Dermis microvascular lymphatic vessel endothelial cell (primary cell): ENCODE results near the gene MARK3. TPM values are rescaled to one million over a fixed set of nuclear protein-coding genes. Genes with fewer than 3 reads are reported as not detected.
A peak's percentile ranks its signal among the peaks of the same experiment; 100 is the strongest.
"Not testable (repeated sequence)": the region's sequence is repeated elsewhere in the genome, so short reads cannot be mapped to it uniquely, and the experiment has no call there.

Source experiments
- DNase-seq, 2 donors: peaks; one replicate each; pipeline versions ENCODE4 v3.0.0 to v3.0.0-alpha.2; 2010; ENCODE audit warnings: low read depth in 2 of 2
- total RNA-seq: library from RNA; depleted of rRNA; stranded (reverse); fragments of >200 nt; gene quantifications from 2 replicates; pipeline ENCODE4 v1.2.1, GENCODE V29; 2014

MARK3 gene
- total RNA-seq, 1 donor from 2014 or later: 40.4 TPM

DNA sequence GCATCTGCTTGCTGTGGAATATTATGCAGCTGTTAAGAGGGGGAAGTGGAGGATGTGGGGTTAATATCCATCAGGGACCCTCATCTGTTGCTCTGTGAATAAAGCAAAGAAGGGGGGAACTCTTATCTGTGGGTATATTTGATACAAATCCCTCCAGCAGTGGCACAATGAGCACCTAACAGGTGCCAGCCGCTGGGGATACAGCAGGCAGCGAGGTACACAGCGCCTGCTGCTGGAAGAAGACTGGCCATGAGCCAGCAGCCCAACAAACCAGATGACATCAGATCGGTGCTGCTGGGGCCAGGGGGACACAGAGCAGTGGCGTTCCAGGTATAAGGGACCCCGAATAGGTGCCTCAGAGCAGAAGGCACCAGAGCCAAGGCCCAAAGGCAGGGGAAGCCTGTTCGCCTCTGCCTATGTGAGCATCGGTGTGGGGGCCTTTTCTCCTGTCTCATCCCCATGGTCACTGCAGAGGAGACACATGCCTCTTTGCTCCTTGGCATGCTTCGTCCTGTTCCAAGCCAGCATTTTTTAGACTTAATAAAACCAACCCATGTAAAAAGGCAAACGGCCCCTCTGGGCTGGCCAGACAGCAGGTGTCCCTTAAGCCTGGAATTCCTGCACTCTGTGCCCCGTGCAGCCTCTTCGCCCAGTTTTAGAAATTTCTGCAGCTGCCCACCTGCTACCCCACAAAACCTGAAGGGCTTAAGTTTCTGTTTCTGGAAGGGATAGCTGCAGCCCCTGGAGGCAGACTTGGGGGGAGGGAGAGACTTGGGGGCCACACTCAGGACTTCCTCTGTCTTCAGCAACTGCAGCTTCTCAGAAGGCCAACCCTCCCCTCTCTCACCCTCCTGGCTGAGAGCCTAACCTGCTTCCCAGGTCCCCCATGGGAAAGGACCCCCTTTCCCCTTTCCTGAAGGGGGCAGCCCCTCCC, 139.1 kb downstream of the MARK3 start:
- DNase-seq: no peak

DNA sequence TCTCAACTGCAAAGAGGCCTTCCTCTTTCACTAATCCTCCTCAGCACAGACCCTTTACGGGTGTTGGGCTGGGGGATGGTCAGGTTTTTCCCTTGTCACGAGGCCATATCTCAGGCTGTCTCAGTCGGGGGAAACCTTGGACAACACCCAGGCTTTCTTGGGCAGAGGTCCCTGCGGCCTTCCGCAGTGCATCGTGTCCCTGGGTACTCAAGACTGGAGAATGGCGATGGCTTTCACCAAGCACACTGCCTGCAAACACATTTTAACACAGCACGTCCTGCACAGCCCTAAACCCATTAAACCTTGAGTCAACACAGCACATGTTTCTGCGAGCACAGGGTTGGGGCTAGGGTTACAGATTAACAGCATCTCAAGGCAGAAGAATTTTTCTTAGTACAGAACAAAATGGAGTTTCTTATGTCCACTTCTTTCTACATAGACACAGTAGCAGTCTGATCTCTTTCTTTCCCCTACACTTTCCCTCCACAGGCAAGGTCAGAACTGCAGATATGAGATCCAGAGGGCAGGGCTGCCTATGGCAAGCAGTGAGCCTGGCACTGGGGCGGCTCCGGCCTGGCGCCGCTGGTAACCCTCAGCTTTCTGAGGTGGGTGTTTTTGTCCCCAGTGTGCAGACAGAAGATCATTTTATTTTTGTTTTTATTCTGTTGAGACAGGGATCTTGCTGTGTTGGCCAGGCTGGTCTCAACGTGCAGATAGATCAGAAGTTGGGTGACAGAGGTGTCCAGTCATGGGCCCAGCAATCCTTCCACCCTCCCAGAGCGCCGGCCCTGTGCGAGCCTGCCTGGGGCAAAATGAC, 140.4 kb downstream of the MARK3 start:
- not testable (repeated sequence) for DNase-seq

DNA sequence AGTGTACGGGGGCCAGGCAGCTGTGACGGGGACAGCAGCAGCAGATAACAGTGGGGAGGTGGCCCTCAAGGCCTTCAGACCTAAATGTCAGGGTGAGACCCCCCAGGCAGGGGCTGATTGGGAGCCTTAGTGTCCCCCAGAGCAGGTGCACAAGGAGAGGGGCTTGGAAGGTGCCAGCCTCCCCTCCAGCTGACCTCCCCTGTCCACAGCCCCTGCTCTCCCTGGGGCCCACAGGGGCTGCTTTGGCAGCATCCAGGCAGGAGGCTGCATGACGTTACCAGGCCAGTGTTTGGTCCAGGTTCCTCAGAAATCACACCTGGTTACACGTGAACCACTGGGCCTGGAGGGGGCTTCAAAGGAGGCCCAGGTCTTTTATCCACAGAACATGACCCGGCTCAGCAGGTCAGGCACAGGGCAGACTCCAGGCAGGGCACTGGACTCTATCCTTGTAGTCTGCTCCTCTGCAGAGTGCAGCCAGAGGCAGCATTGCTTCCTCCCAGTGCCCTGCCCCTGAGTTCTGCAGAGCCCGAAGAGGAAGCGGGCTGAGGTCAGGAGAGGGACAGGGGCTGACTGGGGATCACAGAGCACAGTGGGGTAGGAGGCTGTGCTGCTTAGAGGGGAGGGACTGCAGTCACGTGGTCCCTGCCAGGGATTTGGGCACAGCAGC, 141.2 kb downstream of the MARK3 start:
- no peak for DNase-seq

DNA sequence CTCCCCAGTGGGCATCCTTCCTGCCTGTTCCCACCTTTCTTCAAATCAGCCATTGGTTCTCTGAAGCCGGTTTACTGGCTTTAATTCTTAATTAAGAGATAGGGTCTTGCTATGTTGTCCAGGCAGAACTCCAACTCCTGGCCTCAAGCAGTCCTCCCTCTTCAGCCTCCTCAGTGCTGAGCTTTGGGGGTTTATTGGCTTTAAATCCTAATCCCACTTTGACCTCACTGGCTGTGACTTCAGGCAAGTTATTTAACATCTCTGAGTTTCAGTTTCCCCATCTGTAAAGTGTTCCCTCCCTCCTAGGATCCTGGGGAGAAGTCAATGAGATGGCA, 141.7 kb downstream of the MARK3 start:
- DNase-seq: no peak

DNA sequence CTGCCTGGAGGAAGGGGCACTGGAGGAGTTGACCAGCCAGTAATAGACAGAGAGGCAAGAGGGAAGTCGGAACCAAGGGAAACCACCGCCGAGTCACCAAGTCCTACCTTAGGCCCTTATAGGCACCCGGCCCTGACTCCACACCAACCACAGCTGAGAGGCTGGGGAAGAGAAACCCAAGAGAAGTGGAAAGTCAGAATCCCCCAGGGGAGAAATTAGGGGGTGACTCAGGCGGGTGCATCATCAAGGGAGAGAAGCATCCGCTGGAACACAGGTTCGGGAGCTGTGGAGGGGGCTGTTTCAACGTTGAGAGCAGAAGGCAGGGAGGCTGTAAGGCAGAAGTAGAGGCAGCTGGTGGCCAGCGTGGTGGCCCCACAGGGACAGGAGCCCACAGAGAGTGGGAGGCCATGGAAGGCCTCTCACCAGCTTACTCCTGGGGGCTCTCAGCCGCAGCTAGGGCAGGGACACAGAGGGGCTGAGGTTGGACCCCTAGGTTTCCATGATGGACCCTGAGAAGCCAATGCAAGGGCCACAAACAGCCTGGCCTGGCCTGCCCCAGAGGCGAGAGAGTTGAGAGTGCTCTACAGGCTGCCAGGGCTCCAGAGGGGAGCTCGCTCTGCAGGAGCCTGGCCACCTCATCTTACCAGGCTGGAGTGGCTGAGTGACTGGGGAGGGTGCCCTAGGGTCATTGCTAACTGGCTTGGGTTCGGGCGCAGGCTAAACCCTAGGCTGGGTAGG, 142.4 kb downstream of the MARK3 start:
- DNase-seq: no peak

DNA sequence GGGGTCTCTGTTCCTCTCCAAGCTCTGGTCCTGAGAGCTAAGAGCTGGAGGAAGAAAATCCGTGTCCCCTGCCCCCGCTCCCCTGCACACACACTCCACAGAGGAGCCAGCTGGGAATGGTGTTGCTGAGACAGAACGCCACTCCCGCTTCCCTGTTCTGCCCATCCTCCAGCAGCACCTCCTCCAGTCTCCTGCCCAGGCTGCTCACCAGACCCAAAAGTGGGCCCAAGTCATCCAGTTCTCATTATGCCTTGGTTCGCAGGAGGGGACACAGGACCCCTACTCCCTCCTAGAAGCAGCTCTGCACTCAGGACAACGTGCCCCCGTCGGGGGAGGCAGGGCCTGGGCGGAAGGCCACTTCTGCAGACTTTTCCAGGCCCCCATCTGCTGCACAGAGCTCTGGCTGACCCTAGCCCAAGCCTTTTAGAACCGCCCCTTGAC, 143.0 kb downstream of the MARK3 start:
- no peak for DNase-seq

DNA sequence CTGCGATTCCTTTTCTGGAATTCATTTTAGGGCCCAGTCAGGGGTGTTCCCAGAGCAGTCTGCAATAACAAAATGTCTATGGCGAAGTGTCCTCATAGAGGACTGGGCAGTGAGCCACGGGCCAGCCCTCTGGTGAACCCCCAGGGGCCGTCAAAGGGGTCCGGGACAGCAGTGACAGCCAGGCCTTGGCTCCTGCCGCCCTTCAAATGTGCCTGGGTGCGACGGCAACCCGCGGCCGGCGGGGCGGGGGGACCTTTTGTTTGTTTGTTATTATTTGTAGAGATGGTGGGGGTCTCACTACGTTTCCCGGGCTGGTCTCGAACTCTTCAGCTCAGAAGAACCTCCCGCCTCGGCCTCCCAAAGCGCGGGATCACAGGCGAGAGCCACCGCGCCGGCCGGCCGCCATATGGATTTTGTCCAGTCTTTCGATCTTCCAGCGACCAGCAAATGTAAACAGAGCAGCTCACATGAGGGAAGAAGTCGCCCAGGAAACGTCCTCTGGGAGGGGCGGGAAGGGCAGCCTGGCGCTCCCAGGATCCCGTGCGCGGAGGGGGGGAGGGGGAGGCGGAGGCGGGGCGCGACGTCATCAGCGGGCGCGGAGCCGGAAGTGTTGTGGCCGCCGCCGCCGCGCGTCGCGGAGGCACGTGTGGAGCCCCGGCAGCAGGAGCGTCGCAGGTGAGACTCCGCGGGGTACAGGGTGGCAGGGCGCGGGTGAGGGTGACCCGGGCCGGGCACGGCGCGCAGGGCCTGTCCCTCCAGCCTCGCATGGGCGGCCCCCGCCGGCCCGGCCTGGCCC, 143.6 kb downstream of the MARK3 start, which contains the start of gene TRMT61A:
TRMT61A (plus strand) TSS at position 610 of the 796 bp plus-strand sequence. CDS start 783 bp downstream, outside the sequence.
- DNase-seq: peak; percentile 22 to 67

DNA sequence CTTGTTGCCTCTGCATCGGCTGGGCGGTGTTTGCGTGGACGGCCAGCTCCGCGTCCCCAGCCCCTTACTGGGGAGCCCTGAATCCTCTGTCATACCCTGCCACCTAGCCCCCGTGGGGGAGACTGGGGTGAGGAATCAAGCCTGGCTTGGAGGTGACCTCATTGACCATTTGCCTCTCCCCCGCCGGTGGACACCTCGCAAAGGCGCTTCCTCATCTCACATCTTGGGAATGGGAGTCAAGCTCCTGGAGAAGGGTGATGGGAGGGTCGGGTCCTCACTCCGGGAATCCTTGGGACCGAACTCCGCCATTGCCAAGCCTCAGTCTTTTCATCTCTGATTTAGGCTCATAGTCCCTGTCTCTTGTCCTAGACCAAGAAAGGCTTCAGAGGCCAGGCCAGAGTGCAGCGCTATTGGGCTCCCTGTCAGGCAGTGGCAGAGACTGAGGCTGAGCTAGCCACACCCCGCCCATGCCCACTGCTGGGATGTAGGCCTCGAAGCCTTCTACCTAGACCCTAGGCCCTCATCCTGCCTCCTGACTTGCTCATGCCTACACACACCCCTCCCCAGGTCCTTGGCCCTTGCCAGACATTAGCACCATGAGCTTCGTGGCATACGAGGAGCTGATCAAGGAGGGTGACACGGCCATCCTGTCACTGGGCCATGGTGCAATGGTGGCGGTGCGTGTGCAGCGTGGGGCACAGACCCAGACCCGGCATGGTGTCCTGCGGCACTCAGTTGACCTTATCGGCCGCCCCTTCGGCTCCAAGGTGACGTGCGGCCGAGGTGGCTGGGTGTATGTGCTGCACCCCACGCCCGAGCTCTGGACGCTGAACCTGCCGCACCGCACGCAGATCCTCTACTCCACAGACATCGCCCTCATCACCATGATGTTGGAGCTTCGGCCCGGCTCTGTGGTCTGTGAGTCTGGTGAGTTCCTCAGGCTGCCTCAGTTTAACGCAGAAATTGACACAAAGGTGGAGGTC, 144.5 kb downstream of the MARK3 start:
- DNase-seq: no peak

DNA sequence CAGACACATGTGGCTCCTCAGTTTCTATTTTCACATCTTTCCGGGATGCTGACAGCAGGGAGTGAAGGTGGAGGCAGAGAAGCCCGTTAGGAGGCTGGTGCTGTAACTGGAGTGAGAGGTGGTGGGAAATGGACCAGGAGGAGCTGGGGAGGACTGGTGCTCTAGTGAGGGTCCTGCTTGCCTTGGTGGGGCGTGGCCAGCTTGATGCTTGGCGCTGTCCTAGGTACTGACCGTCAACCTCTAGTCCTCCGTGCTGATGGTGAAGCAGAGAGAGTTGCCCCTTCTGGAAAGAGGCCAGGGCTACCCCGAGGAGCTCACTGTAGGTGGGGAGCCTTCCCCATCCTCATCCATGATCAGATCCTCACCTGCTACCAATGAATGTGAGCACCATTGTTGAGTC, 145.2 kb downstream of the MARK3 start:
- DNase-seq: peak in 1 of 2 donors; percentile 47

DNA sequence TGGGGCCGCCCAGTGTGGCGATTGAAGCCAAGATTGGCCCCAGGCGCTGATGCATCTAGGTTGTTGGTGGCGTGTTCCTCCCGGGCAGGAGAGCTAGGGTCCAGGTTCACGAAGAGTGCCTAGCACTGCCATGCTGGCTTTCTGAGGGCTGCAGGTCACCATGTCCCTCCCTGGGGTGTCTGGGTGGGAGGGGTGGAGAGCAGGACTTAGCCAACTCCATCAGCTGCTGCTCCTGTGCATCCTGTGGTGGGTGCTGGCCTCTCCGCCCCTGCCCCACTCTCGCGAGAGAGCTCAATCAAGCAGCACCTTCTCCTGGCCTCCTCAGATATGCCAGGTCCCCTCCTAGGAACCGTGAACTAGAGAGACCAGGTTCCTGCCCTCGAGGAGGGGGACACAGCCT, 145.6 kb downstream of the MARK3 start:
- no peak for DNase-seq

DNA sequence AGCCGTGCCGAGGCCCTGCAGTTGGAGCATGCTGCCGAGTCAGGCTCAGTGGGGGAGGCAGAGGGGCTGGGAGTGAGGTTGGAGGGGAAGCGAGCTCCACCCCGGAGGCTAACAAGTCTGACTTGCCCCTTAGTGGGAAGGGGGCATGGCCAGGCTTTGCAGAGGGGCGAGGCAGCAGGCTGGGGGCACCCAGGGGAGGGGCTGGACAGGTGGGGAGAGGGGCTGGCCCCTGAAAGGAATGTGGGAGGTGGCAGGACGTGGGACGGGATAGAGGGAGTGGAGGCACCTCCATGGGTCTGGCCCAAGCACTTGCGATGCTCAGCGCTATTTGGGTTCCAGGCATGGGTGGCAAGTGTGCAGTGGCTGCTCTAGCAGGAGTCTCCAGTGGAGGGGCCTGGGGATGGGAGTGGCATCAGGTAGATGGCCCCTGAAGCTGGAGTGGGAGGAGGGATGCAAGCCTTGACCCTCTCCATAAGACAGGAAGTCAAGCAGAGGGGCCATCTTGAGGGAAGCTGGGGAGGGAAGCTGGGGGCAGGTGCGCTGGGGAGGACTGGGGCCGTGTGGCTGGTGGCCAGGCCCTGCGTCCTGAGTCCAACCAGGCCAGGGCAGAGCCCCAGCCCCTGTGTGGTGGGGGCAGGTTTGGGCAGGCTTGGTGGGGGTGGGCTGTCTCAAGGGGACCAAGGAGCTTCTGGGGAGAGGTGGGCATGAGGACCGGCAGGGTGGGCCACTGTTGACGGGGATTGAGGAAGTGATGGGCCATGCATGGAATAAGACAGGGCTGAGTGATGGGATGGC, 146.4 kb downstream of the MARK3 start:
- no peak for DNase-seq

DNA sequence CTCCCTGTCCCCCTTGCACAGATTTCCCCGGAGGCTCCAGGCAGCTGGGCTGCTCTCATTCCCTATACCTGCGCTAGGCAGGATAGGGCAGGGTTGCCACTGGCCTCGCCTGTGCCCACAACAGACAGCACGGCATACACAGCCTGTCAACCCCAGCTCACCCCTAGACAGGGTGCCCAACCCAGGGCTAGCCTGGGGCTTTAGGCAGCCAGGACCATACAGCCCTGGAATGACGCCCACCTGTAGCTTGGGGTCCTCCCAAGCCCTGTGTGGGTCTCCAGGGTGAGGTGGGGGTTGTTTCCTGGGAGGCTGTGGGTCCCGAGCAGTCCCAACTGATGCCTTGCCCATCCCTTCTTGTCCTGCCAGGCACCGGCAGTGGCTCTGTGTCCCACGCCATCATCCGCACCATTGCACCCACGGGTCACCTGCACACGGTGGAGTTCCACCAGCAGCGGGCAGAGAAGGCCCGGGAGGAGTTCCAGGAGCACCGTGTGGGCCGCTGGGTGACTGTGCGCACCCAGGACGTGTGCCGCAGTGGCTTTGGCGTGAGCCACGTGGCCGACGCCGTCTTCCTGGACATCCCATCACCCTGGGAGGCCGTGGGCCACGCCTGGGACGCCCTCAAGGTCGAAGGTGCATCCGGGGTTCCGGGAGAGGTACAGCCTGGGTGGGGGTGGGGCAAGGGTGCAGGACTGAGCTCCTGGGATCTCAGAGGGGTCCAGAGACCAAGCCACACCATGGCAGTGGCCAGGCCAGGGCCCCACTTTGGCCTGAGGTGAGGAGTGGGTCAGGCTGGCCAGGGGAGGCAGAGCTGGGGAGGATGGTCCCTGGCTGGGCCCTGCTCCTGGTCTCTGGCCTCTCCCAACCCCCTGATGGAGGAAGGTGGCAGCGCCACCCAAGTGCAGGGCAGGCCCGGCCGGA, 147.3 kb downstream of the MARK3 start:
- DNase-seq: no peak

DNA sequence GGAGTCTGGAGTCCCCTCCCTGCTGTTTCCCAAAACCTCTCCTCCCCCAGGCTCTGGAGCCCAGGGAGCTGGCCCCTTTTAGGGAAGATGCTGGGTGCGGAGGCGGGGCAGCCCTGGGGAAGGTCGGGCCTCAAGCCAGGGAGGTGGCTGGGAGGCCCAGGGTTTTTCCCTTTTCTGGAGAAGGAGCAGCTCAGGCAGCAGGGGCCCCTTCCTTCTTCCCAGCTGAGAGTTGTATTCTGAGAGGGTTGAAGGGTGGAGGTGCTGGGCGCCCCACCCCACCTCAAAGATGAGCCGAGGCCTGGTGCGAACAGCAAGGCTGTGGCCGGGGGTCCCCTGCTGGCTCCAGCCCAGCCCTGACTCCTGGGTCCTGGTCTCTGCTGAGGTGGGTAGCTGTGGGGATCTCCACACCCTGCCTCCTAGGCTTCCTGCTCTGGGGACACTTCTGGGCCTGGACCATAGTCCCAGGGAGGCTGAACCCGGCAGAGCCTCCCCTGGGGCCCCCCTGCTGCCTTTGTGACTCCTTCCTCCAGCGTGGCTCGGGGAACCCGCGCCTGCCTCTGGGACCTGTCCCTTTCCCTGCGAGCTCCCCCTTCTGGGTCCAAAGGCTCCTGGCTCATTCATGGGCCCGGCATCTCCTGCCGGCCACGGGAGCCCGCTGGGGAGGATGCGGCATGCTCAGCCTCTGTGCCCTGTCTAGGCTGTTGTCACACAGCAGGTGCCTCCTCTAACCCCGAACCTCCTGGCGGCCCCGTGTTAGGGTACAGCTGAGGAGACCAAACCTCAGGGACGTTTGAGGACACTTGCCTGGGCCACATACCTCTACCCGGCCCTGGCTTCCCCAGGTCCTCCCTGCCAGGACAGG, 148.2 kb downstream of the MARK3 start:
- DNase-seq: no peak

DNA sequence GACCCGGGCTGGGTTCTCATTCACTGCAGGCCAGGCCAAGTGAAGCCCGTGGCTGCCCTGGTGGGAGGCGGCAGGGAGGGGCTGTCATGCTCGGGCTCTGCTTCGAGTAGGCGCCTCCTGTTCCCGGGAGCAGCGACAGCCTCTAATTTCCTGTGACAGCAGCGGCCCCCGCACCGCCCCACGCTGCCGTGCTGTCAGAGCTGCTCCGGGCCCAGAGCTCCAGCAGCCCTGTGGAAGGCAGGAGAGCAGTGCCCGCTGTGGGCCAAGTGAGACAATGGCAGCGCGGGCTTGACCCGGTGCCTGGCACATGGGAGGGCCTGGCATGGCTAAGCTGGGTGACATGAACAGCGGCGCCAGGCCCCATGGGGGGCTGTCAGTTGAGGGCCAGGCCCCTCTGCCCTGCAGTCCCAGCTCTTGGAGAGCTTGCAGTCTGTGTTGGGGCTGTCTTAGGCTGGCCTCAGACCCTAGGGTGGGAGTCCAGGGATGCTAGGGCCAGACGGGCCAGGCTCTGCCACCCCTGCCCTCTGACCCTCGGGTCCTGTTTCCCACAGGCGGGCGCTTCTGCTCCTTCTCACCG, 148.9 kb downstream of the MARK3 start:
- no peak for DNase-seq

DNA sequence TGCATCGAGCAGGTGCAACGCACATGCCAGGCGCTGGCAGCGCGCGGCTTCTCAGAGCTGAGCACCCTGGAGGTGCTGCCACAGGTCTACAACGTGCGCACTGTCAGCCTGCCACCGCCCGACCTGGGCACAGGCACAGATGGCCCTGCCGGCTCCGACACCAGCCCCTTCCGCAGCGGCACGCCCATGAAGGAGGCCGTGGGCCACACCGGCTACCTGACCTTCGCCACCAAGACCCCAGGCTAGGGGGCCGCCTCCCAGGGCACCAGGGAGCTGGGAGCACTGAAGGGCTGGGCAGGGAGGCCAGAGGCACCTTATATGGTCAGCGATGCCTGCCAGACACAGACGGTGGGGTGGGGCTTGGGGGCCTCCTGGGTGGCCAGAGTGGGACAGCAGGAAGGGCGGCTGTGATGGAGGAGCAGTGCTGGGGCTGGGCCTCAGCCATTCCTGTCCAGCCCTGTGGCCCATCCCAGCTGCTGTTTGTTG, 149.4 kb downstream of the MARK3 start:
- no peak for DNase-seq
